ENCODE measurements around the gene AMOTL1. TPM values are rescaled to one million over a fixed set of nuclear protein-coding genes. Genes with fewer than 3 reads are reported as not detected.
A peak's percentile ranks its signal among the peaks of the same experiment; 100 is the strongest.

AMOTL1 gene
- total RNA-seq, 2 experiments from 2014 or later: 6.6 to 8.4 TPM

GRCh38 chr11:94775567-94776327 is 7.6 kb downstream of the AMOTL1 start:
- no peaks in the 10 kb centered on the region for H3K36me3 Mint-ChIP-seq (ENCODE audit: low read depth)
- POLR2A ChIA-PET: no interaction called here
- peaks cover 15% of the 10 kb centered on the region for H3K4me1 Mint-ChIP-seq (ENCODE audit: low read depth)
- DNase-seq (no peak), ATAC-seq (no peak)
- peaks cover 30% of the 10 kb centered on the region for H3K27me3 Mint-ChIP-seq (ENCODE audit: low read depth)
- no peak overlapping the region for H3K27ac Mint-ChIP-seq
- CTCF ChIA-PET: interaction anchor here (1.2 to 1.5 kb wide), 4 partner anchors 10 to 256 kb away, joined by 3 to 5 read pairs (median 4); no protein-coding TSS in a partner anchor
- no peak overlapping the region for H3K4me3 Mint-ChIP-seq
- H3K9me3 Mint-ChIP-seq (ENCODE audit: insufficient read depth): no peaks in the 10 kb centered on the region

GRCh38 chr11:94776351-94777321 is 8.5 kb downstream of the AMOTL1 start:
- no peak overlapping the region for H3K4me3 Mint-ChIP-seq
- no peak overlapping the region for H3K27ac Mint-ChIP-seq
- no peaks in the 10 kb centered on the region for H3K36me3 Mint-ChIP-seq (ENCODE audit: low read depth)
- ATAC-seq (peak; percentile 55), DNase-seq (no peak)
- H3K27me3 Mint-ChIP-seq (ENCODE audit: low read depth): peaks cover 24% of the 10 kb centered on the region
- POLR2A ChIA-PET: no interaction called here
- CTCF ChIA-PET: interaction anchor here (1.2 to 1.5 kb wide), 4 partner anchors 9 to 257 kb away, joined by 3 to 5 read pairs (median 4); no protein-coding TSS in a partner anchor
- H3K9me3 Mint-ChIP-seq (ENCODE audit: insufficient read depth): no peaks in the 10 kb centered on the region
- peaks cover 23% of the 10 kb centered on the region for H3K4me1 Mint-ChIP-seq (ENCODE audit: low read depth)

- CTCF ChIA-PET: no interaction called here
- no peak for DNase-seq
- H3K4me3 Mint-ChIP-seq: peak overlapping the region; percentile 30
- no peaks in the 10 kb centered on the region for H3K9me3 Mint-ChIP-seq (ENCODE audit: insufficient read depth)
- no peaks in the 10 kb centered on the region for H3K36me3 Mint-ChIP-seq (ENCODE audit: low read depth)
- ATAC-seq: no peak
- peaks cover 24% of the 10 kb centered on the region for H3K27me3 Mint-ChIP-seq (ENCODE audit: low read depth)
- POLR2A ChIA-PET: interaction anchor here (0.6 to 1.0 kb wide), 2 partner anchors 47 to 77 kb away, joined by 3 read pairs; no protein-coding TSS in a partner anchor
- peaks cover 23% of the 10 kb centered on the region for H3K4me1 Mint-ChIP-seq (ENCODE audit: low read depth)
- peak overlapping the region; percentile 11 for H3K27ac Mint-ChIP-seq
Observed at GRCh38 chr11:94780432-94780831, 12.3 kb downstream of the AMOTL1 start.

- H3K4me1 Mint-ChIP-seq (ENCODE audit: low read depth): peaks cover 14% of the 10 kb centered on the region
- DNase-seq (no peak), ATAC-seq (no peak)
- ChIA-PET CTCF (no interaction called here), POLR2A (no interaction called here)
- H3K36me3 Mint-ChIP-seq (ENCODE audit: low read depth): no peaks in the 10 kb centered on the region
- peaks cover 16% of the 10 kb centered on the region for H3K27me3 Mint-ChIP-seq (ENCODE audit: low read depth)
- no peak overlapping the region for H3K27ac Mint-ChIP-seq
- H3K4me3 Mint-ChIP-seq: no peak overlapping the region
- no peaks in the 10 kb centered on the region for H3K9me3 Mint-ChIP-seq (ENCODE audit: insufficient read depth)
Observed at GRCh38 chr11:94781837-94782236, 13.7 kb downstream of the AMOTL1 start.

- DNase-seq (no peak), ATAC-seq (no peak)
- H3K27ac Mint-ChIP-seq: no peak overlapping the region
- H3K4me3 Mint-ChIP-seq: no peak overlapping the region
- CTCF ChIA-PET: interaction anchor here (0.8 kb wide), 1 partner anchor 35 kb away, joined by 3 read pairs; no protein-coding TSS in a partner anchor
- POLR2A ChIA-PET: no interaction called here
- H3K27me3 Mint-ChIP-seq (ENCODE audit: low read depth): peaks cover 16% of the 10 kb centered on the region
- H3K36me3 Mint-ChIP-seq (ENCODE audit: low read depth): no peaks in the 10 kb centered on the region
- H3K4me1 Mint-ChIP-seq (ENCODE audit: low read depth): peaks cover 14% of the 10 kb centered on the region
- no peaks in the 10 kb centered on the region for H3K9me3 Mint-ChIP-seq (ENCODE audit: insufficient read depth)
Observed at GRCh38 chr11:94782446-94782845, 14.3 kb downstream of the AMOTL1 start.

- ATAC-seq: no peak
- H3K27ac Mint-ChIP-seq: no peak overlapping the region
- H3K4me1 Mint-ChIP-seq (ENCODE audit: low read depth): peaks cover 14% of the 10 kb centered on the region
- no peaks in the 10 kb centered on the region for H3K36me3 Mint-ChIP-seq (ENCODE audit: low read depth)
- DNase-seq: no peak
- no peaks in the 10 kb centered on the region for H3K9me3 Mint-ChIP-seq (ENCODE audit: insufficient read depth)
- H3K4me3 Mint-ChIP-seq: no peak overlapping the region
- peaks cover 16% of the 10 kb centered on the region for H3K27me3 Mint-ChIP-seq (ENCODE audit: low read depth)
- CTCF ChIA-PET: interaction anchor here (1.1 to 1.4 kb wide), 3 partner anchors 15 to 113 kb away, joined by 3 to 6 read pairs (median 4); no protein-coding TSS in a partner anchor
- POLR2A ChIA-PET: no interaction called here
Observed at GRCh38 chr11:94784884-94785283, 16.7 kb downstream of the AMOTL1 start.

- Mint-ChIP-seq H3K27me3 (ENCODE audit: low read depth) (peaks cover 19% of the 10 kb centered on the region), H3K9me3 (ENCODE audit: insufficient read depth) (no peaks in the 10 kb centered on the region), H3K36me3 (ENCODE audit: low read depth) (no peaks in the 10 kb centered on the region), H3K4me3 (no peak overlapping the region), H3K4me1 (ENCODE audit: low read depth) (peaks cover 9% of the 10 kb centered on the region), H3K27ac (no peak overlapping the region)
- ATAC-seq (no peak), DNase-seq (no peak)
- POLR2A ChIA-PET: no interaction called here
- CTCF ChIA-PET: interaction anchor here (0.8 to 1.4 kb wide), 4 partner anchors 9 to 112 kb away, joined by 3 to 6 read pairs (median 4); no protein-coding TSS in a partner anchor
Observed at GRCh38 chr11:94785509-94785908, 17.4 kb downstream of the AMOTL1 start.

- Mint-ChIP-seq H3K9me3 (ENCODE audit: insufficient read depth) (no peaks in the 10 kb centered on the region), H3K4me1 (ENCODE audit: low read depth) (no peaks in the 10 kb centered on the region), H3K36me3 (ENCODE audit: low read depth) (no peaks in the 10 kb centered on the region), H3K27me3 (ENCODE audit: low read depth) (peaks cover 19% of the 10 kb centered on the region), H3K4me3 (no peak overlapping the region), H3K27ac (no peak overlapping the region)
- ChIA-PET POLR2A (no interaction called here), CTCF (interaction anchor here (0.8 to 1.6 kb wide), 10 partner anchors 9 to 182 kb away, joined by 3 to 10 read pairs (median 4); no protein-coding TSS in a partner anchor)
- DNase-seq (no peak), ATAC-seq (peak; percentile 61)
Observed at GRCh38 chr11:94786264-94787126, 18.3 kb downstream of the AMOTL1 start.

- Mint-ChIP-seq H3K4me1 (ENCODE audit: low read depth) (no peaks in the 10 kb centered on the region), H3K36me3 (ENCODE audit: low read depth) (no peaks in the 10 kb centered on the region), H3K27me3 (ENCODE audit: low read depth) (peaks cover 17% of the 10 kb centered on the region), H3K4me3 (no peak overlapping the region), H3K9me3 (ENCODE audit: insufficient read depth) (no peaks in the 10 kb centered on the region), H3K27ac (no peak overlapping the region)
- ATAC-seq (no peak), DNase-seq (no peak)
- ChIA-PET POLR2A (no interaction called here), CTCF (interaction anchor here (1.6 kb wide), 1 partner anchor 11 kb away, joined by 4 read pairs; no protein-coding TSS in a partner anchor)
Observed at GRCh38 chr11:94787801-94788200, 19.6 kb downstream of the AMOTL1 start.

GRCh38 chr11:94788396-94788795 is 20.2 kb downstream of the AMOTL1 start:
- Mint-ChIP-seq H3K4me3 (no peak overlapping the region), H3K27me3 (ENCODE audit: low read depth) (peaks cover 13% of the 10 kb centered on the region), H3K9me3 (ENCODE audit: insufficient read depth) (no peaks in the 10 kb centered on the region), H3K36me3 (ENCODE audit: low read depth) (no peaks in the 10 kb centered on the region), H3K27ac (no peak overlapping the region), H3K4me1 (ENCODE audit: low read depth) (no peaks in the 10 kb centered on the region)
- ATAC-seq (no peak), DNase-seq (no peak)
- CTCF ChIA-PET: interaction anchor here (1.0 kb wide), 1 partner anchor 11 kb away, joined by 3 read pairs; no protein-coding TSS in a partner anchor
- POLR2A ChIA-PET: no interaction called here

GRCh38 chr11:94790197-94790596 is 22.0 kb downstream of the AMOTL1 start:
- H3K4me1 Mint-ChIP-seq (ENCODE audit: low read depth): no peaks in the 10 kb centered on the region
- peaks cover 8% of the 10 kb centered on the region for H3K27me3 Mint-ChIP-seq (ENCODE audit: low read depth)
- DNase-seq (no peak), ATAC-seq (no peak)
- ChIA-PET POLR2A (no interaction called here), CTCF (interaction anchor here (1.5 kb wide), 1 partner anchor 108 kb away, joined by 4 read pairs; no protein-coding TSS in a partner anchor)
- H3K9me3 Mint-ChIP-seq (ENCODE audit: insufficient read depth): no peaks in the 10 kb centered on the region
- no peak overlapping the region for H3K27ac Mint-ChIP-seq
- H3K36me3 Mint-ChIP-seq (ENCODE audit: low read depth): no peaks in the 10 kb centered on the region
- no peak overlapping the region for H3K4me3 Mint-ChIP-seq

All from activated CD8-positive, alpha-beta T cell treated with anti-CD3 and anti-CD28 coated beads, Interleukin-2, amount 10 ng/mL, durations not matched to agents 7 days and 5 days (primary cell).